HG03469 (cell line): ENCODE data around the gene TEX11.

Experiments
- ATAC-seq: cut with Tn5 transposase; IDR thresholded peaks from one replicate; pipeline ENCODE4 v1.9.1; 2021; ENCODE audit warnings: mild to moderate bottlenecking, moderate library complexity, moderate number of reproducible peaks; ENCODE audit not compliant: unreplicated experiment

The TEX11 gene

GRCh38 chrX:70504772-70505450, 403.6 kb downstream of the TEX11 start:
- no peak for ATAC-seq

DNA sequence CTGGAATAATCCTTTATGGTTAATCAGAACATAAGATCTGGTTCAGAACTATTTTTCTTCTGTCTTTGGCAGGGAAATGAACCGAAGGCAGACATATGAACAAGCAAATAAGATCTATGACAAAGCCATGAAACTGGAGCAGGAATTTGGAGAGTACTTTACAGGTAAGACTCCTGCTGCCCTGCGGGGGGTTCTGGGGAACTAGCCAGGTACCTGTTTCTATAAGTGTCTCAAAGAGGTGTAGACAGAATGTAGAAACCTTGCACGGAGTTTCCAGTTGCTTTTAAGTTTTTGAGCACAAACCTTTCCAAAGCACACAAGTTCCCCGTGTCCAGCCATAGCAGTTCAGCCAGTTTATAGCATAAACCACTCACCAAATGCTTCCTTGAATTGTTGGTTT, 407.7 kb downstream of the TEX11 start:
- ATAC-seq: no peak

- ATAC-seq: no peak
These were observed 410.4 kb downstream of the TEX11 start for GRCh38 chrX:70498129-70498528.

- no peak for ATAC-seq
These were observed 411.5 kb downstream of the TEX11 start for GRCh38 chrX:70497026-70497425.

GRCh38 chrX:70496491-70496890, 412.0 kb downstream of the TEX11 start:
- ATAC-seq: no peak

DNA sequence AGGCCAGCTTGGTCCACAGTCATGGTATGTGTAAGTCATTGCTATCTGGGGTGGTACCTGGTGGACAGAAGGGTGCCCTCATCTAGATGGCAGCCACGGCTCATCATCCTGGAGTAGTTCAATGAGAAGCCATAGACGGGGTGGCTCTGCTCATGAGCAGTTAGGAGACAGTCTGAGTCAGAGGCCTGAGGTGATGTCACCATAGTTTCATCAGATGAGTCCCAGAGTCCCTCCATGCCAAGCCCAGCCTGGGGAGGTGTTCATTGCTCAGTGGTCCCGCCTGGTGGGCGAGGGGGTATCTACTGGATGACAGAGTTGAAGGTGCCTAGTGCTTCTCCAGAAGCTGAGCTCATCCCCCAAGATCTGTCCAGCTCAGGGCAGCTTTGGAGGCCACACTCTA, 414.1 kb downstream of the TEX11 start:
- ATAC-seq: no peak

- no peak for ATAC-seq
These were observed 419.7 kb downstream of the TEX11 start for GRCh38 chrX:70488856-70489255.

- ATAC-seq: no peak
These were observed 423.0 kb downstream of the TEX11 start for GRCh38 chrX:70485466-70485865.

- ATAC-seq: no peak
These were observed 426.2 kb downstream of the TEX11 start for GRCh38 chrX:70482300-70482699.

DNA sequence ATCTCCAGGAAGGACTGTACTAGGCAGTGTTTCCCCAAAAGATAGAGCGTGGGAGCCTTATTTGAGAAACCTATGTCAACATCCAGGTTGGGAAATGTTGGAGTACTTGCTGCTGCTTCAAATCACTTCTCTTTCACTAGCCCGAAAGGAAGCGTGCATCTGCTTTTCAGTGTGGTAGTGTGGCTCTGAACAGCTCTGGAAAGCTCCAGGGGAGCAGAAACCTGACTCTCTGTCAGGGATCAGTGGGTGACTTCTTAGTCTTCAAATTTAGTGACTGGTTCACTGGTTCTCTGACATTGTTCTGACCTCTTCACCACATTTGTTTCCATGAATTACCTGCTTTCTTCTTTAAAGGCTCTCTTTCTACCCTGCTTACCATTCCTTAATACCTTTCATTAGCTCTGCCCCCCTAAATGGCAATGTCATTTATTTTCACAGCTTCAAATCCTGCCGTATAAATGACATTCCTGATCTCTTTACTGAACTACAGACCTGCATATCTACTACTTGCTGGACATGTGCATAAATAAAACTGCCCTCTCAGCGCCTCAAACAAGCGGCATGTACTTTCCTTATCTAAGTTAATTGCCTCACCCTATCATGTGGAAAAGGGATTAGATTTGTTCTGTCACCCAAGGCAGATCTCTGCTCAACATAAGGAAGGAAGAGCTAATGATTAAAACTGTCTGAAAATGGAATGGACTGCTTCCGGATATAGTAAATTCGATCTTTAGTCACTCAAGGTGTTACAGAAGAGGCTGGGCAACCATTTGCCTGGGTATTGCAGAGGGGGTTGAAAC, 426.8 kb downstream of the TEX11 start:
- no peak for ATAC-seq

DNA sequence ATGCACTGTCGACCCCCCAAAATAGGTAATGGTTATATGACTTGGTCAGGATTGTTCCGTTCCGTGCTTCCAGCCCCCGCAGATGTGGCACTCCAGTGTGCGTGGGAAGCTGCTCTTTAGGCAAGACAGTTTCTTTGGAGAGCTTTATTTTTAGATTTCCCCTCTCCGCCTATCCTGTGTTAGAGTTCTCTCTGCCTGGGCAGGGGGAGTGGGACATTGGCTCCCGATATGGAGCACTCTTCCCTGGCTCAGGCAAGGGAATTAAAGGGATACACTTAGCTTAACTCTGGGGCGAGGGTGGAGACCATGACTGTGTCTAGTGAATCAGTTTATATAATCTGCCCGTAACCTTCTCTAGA, 427.9 kb downstream of the TEX11 start:
- no peak for ATAC-seq

DNA sequence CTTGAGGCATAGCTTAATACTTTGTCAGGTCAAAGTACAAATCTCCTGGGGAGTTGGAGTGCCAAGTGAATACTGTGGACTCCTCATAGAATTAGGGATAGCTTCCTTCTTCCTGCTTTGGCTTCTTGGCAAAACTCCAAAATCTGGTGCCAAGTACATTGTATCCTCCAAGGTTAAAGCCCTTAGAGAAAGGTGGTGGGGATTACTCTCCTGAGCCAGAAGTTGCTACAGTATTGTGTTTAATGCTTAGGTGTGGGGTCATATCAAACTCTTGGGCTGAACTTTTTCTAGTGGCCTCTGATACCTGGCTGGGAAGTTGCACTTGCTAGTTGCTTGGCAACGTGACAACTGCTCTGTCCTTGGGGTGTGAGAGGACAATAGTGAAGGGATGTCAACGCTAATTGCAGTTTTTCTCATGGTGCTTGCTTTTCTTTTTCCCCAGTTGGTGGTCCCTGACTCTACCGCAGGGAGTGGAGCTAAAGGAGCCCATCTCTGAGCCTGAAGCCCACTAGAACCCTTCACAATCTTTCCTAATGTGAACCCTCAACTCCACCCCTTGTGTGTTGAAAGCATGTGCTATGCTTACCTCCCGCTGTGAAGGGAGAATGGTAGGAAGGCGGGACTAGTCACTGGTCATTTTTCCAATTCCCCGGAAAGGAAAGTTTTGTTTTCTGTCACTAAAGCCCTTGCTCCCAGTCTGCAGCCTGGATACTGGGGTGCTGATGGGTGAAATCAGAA, 428.4 kb downstream of the TEX11 start:
- ATAC-seq: no peak

DNA sequence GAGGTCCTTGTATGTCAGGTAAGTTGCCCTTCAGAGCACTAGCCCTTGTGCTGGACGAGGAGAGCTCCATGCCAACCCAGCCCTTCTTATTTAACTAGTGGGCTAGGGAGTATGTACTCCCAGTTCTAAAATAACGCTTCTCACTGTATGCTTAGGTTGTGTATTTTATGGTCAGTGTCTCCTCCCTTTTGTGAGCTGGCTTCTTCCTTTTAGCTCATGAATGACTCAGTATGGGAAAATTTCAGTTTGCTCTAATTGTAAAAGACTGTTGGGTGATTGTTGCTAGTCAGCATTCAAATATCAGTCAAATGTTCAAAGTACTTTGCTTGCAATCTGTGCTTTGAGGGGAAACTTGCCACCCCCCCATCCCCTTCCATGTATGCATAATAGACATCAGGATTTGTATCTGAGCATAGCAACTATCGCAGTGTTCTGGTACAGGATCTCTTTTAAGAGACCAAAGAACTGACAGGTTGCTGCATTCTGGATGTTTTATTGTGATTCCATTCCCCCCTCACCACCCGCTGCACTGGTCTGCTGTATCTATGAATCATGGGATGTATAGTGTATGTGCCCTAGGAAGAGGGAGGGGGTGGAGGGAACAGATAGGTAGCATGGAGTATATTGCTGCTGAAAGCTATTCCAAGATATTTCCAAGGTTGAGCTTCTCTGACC, 429.1 kb downstream of the TEX11 start:
- ATAC-seq: no peak
